Measurements from ENCODE around the gene PCK2. TPM values are rescaled to one million over a fixed set of nuclear protein-coding genes. Genes with fewer than 3 reads are reported as not detected.

PCK2 gene
- total and polyA plus RNA-seq, 2 of the 13 experiments (the other 11 are each of a cell fraction or from before 2014, with no cell fraction given) = 129 to 272 TPM

GRCh38 chr14:24141097-24141880 is 47.2 kb downstream of the PCK2 start, which contains the start of gene EMC9 (continued):
- peak; percentile 95; the same call in 1 of the 2 replicates for TF ChIP-seq ZNF766 (CRISPR knock-in tag; IDR thresholded peaks at IDR 0.05; ENCODE audit: borderline replicate concordance)
- TF ChIP-seq FOXP4 (CRISPR knock-in tag; IDR thresholded peaks at IDR 0.05) = peak; percentile 49
- no peak; the same call in 1 of the 2 replicates for TF ChIP-seq ETV6 (CRISPR knock-in tag; conservative IDR thresholded peaks at IDR 0.05)
- TF ChIP-seq ZNF788 (CRISPR knock-in tag; IDR thresholded peaks at IDR 0.05; ENCODE audit: borderline replicate concordance) = peak; percentile 75
- TF ChIP-seq HMG20B (CRISPR knock-in tag; conservative IDR thresholded peaks at IDR 0.05) = peak; percentile 81
- TF ChIP-seq ZBTB4 (CRISPR knock-in tag; IDR thresholded peaks at IDR 0.05; ENCODE audit: borderline replicate concordance) = no peak; the same call in none of the 2 replicates
- peak; percentile 94; the same call in 1 of the 2 replicates for TF ChIP-seq ZFP36L1 (CRISPR knock-in tag; IDR thresholded peaks at IDR 0.05)
- TF ChIP-seq ZUFSP (CRISPR knock-in tag; IDR thresholded peaks at IDR 0.05; ENCODE audit: borderline replicate concordance) = no peak
- no peak; the same call in 1 of the 2 replicates for TF ChIP-seq DR1 (CRISPR knock-in tag; IDR thresholded peaks at IDR 0.05)
- peak; percentile 84 for TF ChIP-seq ATF2 (CRISPR knock-in tag; IDR thresholded peaks at IDR 0.05)
- peak; percentile 97 for TF ChIP-seq THYN1 (CRISPR knock-in tag; IDR thresholded peaks at IDR 0.05; ENCODE audit: borderline replicate concordance, low read depth)
- no peak for TF ChIP-seq EZH2 (conservative IDR thresholded peaks at IDR 0.05; ENCODE audit: low read depth, low read length)
- TF ChIP-seq DBP (CRISPR knock-in tag; IDR thresholded peaks at IDR 0.05; ENCODE audit: not compliant biosample characterization) = peak; percentile 86
- TF ChIP-seq TP53 (CRISPR knock-in tag; conservative IDR thresholded peaks at IDR 0.05) = peak; percentile 15; the same call in 1 of the 2 replicates
- peak; percentile 95; the same call in 1 of the 2 replicates for TF ChIP-seq ZNF839 (CRISPR knock-in tag; IDR thresholded peaks at IDR 0.05; ENCODE audit: borderline replicate concordance)
- TF ChIP-seq ZNF441 (CRISPR knock-in tag; IDR thresholded peaks at IDR 0.05; ENCODE audit: borderline replicate concordance) = peak; percentile 82
- TF ChIP-seq NCOA5 (CRISPR knock-in tag; IDR thresholded peaks at IDR 0.05) = no peak
- peak; percentile 92 for TF ChIP-seq ZZZ3 (CRISPR knock-in tag; IDR thresholded peaks at IDR 0.05; ENCODE audit: borderline replicate concordance)
- TF ChIP-seq AKAP8 (CRISPR knock-in tag; IDR thresholded peaks at IDR 0.05) = peak; percentile 93
